ENCODE results near the gene GSTM2.

The GSTM2 gene

DNA sequence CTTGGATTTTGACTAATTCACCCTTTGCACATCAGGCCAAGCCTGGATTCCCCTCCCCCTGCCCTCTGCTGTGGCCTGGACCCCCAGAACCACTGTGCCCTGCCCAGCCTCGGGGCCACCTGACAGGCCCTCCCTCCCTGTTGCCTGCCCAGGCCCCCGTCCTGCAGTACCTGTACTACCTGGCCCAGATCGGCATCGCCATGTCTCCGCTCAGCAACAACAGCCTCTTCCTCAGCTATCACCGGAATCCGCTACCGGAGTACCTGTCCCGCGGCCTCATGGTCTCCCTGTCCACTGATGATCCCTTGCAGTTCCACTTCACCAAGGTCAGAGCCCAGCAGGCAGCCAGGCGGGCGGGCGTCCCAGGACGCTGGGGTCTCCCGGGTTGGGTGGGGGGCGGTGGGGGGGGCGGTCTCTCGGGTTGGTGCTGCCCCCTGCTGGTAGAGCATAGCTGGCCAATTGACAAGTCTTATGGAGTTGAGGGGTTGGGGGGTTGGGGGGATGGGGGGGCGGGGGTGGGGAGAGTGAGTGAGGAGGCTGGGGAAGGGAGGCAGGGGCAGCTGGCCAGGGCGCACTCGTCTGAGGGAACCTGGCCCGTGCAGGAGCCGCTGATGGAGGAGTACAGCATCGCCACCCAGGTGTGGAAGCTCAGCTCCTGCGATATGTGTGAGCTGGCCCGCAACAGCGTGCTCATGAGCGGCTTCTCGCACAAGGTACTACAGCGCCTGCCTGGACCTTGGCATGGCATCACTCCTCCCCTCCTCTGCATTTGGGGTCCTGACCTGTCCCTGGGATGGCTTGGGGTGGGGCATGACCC, 37.6 kb upstream of the GSTM2 start:
- DNase-seq: no peak

DNA sequence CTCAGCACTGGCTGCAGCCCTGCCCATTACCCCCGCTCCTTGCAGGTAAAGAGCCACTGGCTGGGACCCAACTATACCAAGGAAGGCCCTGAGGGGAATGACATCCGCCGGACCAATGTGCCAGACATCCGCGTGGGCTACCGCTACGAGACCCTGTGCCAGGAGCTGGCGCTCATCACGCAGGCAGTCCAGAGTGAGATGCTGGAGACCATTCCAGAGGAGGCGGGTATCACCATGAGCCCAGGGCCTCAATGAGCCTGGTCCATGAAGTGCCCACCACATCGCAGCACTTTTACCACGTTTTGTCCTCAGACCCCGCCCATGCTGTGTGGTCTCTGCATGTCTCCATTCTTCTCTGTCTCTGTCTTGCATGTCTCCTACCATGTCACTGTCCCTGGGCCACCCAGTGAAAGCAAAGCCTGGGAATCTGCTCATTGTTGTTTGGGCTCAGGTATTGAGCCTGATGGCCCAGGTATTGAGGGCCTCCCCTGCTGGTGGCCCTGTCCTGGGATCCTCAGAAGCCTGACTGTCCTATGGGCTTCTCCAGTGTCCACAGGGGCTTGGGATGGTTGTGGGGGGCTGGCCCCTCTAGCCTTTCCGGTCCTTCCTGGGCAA, 36.9 kb upstream of the GSTM2 start:
- no peak for DNase-seq

DNA sequence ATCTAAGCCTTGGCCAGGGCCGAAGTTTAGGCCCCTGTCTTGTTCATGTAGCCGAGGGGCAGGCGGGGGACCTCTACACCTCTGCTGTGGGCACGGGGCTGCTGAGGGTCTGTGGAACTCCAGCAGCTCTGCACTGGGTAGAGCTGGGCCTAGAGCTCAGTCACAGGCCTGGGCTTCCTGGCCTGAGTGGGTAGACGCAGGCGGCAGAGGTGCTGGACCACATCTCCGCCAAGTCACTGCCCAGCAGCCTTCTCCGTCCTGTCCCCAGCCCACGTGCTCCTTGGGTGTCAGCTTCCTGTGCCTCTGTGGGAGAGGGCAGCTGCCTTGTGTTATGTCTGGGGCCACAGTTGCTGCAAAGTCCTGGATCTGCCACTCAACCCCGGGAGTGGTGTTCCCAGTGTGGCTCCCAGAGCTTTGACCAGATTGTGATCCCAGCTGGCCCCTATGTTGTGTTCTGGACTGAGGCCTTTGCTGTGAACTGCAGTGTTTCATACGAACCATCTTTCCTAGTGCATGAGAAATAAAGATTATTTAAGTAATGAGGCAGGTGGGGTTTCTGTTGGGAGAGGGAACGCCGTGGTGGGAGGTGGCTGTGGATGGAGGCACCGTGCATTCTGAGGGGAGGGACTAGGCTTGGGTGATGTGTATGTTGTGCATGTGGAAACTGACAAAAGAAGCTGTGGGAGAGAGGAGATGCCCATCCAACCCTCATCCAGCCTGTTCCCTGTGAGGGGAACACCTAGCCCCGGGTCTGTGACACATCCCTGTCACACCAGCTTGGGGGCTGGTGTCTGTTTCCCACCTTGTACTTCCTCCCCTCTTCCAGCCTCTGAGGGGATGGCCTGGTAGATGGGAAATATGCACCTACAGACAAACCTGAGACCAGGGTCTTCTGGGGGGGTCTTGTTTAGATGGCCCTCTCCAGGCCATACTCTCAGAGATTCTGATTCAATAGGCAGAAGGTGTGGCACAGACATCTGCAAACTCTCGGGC, 36.0 kb upstream of the GSTM2 start:
- DNase-seq: no peak

DNA sequence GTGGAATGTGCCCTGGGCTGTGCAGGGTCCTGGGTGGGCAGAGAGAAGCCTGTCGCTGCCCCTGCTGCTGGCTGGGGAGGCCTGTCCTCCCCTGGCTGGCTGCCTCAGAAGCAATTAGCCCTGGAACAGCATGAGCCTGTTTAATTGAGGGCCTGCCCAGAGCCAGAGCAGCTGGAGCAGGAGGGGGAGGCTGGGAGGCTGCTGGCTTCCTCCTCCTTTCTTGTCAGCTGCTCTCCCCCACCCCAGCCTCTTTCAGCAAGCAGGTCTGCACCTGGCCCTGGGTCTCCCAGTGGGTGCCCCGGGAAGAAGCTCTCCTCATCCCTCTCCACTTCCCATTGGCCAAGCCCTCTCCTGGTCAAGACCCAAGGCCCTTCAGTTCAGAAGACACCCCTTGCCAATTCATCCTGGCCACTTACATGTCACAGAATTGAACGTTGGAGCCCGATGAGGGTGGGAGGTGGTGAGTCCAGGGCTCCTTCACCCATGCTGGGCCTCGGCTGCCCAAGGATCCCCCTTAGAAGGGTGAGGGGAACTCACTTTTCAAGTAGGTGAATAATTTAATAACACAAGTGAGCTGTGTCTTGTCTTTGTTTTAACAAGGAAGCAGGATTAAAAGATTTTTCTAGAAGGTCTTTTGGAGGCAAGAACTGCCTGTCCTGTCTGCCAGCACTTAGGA, 35.0 kb upstream of the GSTM2 start:
- DNase-seq: no peak

DNA sequence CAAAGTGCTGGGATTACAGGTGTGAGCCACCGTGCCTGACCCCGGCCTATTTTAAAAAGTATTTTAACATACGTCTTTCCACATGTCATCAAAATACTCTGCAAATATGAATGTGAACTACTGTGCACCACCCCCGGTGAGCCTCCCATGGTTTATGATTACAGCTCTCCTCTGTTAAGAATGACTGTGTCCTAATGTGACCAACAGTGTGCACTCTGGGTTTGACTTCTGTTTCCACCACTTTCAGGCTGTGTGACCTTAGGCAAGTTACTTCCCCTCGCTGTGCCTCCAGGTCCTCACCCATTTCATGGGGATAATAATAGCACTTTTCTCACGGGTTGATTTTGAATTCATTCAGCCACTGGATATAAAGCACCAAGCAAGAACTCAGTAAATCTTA, 33.6 kb upstream of the GSTM2 start:
- no peak for DNase-seq

DNA sequence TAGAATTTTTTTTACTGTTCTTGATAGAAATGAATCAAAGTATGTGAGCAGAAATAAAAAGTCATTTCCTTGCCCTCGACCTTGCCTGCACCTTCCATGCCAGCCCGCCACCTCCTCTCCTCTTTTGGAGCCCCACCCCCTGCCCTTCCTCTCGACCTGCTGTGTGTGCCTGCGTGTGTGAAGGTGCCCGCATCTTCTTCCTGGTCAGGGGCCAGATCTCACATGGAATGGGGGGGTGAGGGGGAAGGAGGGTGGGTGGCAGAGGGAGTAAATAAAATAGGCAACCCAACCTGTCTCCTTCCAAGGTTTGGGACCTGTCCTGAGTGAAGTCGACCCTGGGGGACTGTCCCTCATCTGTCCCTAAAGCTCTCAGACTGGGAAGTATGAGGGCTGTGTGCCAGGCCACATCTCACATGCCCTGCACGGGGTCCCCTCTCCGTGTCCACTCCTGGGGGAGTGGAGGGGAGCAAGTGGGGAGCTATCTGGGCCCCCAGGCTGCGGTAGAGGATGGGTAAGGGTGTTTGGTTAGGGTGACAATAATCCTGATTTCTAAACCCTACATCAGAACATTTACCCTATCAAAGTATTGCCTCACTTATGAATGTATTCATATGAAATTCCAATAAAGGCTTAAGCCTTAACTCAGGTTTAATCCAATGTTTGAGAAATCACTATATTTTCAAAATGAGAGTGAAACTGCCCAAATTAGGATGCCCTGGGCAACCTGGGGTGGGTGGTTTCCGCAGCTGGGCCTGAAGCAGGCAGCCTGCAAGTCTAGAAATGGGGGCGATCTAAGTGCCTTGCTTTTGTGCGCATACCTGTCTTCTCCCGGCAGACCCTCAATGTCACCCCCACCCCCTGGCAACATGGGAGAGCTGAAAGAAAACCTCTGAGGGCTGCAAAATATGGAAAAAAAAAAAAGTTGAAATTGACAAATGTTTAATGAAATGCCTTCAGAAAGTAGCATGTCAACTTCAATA, 32.8 kb upstream of the GSTM2 start:
- DNase-seq: no peak

DNA sequence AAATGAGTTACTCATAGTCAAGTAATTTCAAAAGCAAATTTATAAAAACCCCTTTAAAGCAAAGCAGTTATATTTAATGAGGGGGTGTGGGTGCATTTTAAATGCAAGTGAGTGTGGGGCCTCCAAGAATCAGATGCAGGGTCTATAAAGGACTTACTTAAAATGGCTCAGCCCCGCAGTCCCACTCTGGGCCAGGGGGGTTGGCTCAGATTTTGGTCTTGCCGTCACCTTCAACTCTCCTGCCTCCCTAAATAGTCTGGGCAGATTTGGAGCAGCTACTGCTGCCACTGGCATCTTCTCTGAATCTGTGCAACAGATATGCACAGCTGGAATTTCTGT, 32.0 kb upstream of the GSTM2 start:
- no peak for DNase-seq

DNA sequence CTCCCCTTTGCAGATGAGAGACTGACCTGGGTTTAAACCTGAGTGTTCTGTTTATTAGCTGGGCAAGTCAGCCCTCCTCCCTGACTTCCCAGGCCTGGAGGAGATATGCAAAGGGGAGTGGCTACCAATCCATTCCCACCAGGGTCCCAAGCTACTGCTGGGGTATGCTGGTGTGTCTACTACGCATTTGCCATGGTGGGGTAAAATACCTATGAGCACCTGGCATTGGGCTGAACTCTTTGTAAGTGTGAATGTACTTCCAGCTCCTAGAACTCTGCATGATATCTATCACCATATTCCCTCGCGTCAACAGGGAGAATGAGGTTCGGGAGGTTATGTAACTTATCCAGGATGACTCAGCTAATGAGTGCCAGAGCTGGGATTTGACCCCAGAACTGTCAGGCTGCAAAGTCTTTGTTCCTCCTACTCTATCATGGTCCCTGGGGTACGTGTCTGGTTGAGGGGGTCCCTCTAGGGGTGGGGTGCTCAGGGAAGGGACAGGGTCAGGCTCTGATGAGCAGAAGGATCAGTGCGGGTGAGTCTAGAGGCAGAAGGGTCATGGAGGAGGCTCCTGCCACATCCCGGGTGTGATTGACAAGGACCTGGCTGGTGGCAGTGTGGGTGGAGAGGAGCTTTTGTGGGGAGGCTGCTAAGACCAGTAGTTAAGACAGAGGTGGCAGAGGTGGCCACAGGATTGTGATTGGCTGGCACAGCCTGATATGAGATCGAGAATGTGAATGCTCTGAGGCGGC, 31.5 kb upstream of the GSTM2 start:
- no peak for DNase-seq

DNA sequence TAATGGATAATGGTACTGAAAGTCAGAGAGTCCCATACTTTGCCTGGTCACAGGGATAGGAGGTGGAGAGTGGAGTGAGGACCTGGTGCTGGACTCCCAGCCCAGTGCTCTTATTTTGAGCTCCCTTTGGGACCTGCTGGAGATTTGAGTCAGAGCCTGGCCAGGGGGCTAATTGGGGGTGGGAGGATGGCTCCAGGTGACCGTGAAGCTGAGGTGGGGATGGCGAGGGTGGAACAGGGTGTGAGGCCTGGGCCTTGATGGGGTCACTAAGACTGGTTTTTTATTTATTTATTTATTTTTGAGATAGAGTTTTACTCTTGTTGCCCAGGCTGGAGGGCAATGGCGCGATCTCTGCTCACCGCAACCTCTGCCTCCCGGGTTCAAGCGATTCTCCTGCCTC, 30.4 kb upstream of the GSTM2 start:
- DNase-seq: no peak

DNA sequence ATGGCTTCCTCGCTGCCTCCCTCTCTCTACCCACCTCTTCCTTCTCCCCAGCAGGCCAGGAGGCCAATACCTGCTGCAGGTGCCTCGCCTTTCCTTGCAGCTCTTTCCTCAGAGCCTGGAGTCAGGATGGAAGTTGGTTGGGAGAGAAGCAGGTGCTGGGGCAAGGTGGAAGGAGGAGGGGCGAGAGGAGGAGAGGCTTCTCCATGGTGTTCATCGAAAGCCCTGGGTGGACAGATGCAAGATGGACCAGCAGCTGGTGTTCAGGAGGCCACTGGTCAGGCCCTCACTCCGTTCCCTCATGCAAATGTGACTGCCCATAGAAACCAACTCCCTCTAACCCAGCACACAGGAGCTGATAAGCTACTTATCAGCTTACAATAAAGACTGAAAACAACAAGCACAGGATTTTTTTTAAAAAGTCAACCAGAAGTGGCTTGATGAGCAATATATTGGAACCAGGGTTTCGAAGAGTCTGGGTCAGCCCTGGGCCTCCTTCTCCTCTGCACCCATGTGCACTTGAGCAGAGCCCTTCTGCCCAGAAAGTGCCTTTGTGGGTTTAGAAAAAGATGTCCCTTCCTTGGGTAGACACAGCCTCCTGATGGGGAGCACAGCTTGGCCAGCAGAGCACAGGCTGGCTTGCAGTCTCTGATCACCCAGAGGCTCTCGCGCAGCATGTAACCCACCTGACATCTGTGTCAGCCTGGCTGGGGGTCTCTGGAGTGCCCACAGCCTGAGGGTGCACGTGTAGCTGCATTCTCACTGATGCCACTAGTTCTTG, 28.6 kb upstream of the GSTM2 start:
- no peak for DNase-seq

DNA sequence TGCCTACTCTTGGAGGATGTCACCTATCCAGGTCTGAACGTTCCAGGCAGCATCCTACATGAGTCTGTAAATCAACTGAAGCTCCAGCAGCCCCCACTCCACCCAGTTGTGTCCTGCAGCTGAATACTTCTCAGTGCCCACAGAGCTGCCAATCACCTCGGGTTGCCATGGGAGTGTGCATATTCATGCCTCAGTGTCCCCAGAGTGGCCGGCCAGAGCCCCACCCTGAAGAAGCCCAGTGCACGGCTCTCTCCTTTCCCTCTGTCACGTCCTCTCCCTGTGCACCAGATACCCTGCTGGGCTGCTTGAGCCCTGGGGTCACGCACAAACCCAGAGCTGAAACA, 28.0 kb upstream of the GSTM2 start:
- no peak for DNase-seq

DNA sequence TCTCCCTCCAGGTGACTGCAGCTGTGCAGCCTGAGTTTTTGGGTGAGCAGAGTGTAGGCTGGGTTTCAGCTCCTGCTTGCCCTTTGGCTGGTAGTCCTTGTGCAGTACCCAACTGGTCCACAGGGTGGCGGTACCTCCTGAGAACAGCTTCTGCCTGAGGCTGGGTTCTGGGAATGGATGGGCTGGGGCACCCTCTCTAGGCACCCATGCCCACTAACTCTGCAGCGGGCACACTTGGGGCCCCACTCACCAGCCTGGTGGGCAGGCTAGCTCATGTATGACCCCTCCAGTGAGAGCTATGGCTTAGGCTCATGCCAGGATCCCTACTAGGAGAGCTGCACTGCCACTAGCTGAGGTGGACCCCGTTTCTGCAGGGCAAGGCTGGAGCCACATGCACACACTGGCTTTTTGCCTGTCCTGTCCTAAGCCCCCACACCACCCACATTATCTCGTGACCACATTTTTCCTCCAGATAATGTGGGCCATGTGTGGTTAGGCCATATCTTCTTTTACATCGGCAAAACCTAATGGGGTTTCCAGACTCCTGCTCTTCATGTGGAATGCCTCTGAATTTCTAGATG, 27.5 kb upstream of the GSTM2 start:
- DNase-seq: no peak

DNA sequence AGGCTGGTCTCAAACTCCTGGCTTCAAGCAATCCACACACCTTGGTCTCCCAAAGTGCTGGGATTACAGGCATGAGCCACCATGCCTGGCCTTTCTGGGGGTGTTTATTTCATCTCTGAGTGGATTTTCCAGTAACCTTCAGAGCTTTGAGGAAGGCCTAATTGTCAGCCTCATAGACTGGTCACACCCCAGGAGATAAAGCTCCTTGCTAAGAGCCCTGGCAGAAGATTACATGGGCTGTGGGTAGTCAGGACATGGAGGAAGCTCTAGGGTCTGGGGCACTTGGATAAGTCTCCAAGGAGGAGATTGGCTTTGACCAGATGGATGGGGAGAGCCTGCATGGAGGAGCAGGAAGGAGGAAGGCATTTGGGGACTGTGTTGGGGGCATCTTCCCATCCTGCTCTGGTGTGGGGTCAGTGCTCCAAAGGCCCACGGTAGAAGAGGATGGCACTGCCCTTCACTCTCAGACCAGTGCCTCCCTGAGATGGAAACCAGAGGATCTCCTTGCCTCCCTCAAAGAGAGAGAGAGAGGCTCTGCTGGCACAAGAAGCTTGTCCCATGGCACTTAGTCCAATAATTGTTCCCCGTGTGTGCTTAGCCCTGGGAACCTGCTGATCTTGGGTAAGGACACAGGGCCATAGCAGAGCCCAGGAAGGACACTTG, 26.6 kb upstream of the GSTM2 start:
- no peak for DNase-seq

DNA sequence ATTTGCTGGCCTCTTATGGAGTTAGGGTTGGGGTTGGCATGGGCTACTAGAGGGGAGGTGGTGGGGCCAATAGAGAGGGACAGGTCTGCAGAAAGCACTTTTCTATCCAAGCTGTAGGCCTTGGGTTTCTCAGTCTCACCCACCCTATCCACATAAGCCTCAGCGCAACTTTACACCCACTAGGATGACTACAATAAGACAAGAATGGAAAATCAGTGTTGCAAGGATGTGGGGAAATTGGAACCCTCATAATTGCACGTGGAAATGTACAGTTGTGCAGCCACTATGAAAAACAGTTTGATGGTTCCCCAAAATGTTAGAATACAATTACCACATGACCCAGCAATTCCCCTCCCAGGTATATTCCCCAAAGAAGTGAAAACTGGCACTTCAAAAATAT, 26.0 kb upstream of the GSTM2 start:
- DNase-seq: no peak

DNA sequence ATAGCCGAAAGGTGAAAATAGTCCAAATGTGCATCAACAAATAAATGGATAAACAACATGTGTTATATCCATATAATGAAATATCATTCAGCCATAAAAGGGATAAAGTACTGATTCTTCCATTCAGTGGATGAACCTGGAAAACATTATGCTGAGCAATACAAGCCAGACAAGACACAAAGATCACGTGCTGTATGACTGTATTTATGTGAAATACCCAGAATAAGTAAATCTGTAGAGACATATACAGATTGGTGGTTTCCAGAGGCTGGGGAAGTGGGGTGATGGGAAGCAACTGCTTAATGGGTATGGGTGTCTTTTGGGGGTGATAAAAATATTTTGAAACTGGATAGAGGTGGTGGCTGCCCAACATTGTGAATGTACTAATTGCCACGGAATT, 25.2 kb upstream of the GSTM2 start:
- no peak for DNase-seq

DNA sequence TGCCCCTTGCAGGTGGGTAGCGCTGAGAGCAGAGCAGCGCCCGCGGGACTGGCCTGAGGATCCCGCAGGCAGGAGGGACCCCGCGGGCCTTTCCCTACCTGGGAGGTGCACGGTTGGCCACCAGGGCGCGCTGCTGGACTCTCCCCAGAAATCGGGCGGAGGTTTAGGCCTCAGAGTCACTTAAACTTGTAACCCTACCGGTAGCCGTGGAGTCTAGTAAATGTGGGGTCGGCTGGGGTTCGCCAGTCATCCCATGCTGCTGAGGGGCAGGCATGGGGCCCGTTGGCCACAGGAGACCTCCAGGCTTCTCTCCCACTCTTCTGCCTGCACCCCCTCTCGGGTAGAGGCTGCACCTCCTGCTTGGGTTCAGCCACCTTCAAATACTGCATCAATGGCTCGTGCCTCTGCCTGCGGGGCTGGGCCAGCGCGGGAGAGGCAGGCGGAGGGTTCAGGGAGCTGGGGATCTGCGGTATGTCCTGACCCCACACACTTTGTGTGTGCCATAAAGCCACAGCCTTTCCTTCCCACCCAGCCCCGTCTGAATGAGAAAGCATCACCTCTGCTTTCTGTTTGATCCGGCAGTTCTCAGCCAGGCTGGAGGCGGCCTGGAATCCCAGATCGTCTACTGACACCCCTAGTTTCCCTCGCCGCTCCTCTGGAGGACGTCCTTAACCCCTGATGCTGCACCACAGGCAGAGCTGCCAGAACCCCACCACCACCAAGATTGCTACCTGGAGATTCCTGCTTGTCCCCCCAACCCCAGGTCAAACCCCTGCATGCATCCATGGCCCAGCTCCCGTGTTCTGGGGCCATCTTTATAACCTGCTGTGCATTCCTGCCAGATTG, 24.2 kb upstream of the GSTM2 start:
- DNase-seq: no peak

DNA sequence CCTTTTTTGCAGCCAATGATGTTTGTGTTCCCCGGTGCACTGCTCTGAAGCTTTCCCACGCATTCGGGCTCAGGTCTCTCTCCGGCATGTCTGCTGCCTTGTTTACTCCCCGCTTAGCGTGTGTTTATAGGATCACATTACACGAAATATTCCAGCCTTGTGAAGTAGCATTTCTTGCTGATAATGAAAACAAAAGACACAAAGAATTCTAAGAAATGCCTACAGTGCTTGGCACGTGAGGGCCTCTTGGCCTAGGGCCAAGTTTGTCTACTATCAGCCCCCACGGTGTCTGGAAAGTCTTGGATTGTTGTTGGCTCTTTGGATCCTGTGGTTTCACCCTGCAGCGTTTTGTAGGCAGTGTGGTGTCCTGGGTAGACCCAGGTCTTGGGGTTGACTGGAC, 23.2 kb upstream of the GSTM2 start:
- no peak for DNase-seq

DNA sequence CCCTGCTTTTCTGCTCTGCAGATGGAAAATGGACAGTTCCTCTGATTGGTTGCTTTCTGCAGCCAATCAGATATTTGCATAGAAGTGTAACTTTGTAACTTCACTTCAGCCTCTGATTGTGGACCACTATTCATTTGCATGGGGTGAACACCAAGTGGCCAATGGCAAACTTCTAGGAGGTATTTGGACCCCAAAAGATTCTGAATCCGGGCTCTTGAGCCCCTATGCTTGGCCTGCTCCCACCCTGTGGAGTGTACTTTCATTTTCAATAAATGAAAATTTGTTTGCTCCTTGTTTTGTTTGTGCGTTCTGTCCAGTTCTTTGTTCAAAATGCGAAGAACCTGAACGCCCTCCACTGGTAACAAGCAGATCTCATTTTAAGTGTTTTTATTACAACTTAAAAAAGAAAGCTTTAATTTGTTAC, 18.4 kb upstream of the GSTM2 start:
- no peak for DNase-seq

All from amniotic stem cell (primary cell).